ENCODE data around the gene PABPN1L. TPM values are rescaled to one million over a fixed set of nuclear protein-coding genes. Genes with fewer than 3 reads are reported as not detected.

The PABPN1L gene
- total and polyA plus RNA-seq, 2 of the 13 experiments (the other 11 are each of a cell fraction or from before 2014, with no cell fraction given) = not detected

DNA sequence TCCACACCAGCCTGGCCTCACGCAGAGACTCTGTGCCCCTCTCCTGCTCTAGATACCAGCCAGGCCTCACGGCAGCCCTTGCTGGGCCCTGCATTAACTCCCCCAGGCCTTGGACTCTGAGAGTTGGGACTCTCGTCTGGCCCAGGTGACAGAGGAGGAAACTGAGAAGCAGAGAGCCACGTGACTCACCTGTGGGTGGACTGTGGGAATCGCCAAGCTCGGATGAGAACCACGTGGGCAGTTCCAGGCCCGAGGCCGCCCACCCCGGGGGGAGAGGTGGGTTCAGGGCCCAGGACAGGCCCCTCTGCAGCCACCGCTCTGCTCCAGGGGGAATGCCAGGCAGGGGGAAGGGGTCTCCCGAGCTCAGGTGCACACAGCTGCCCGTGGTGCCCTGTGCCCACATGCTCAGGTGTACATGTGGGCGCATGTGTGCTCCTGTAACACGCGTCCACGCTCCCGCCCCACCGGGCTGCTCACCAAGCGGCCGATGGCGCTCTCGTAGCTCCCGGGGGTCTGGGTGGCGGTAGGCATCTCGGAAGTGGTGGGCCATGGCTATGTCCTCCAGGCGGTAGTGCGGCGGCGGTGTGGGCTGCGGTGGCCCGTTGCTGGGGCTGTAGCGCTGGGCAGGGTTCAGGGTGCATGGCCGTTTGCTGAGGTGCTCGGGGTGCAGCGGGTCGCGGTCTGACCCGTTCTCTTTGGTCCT is 18.3 kb upstream of the PABPN1L start:
- BruUV-seq (replicated peaks) = no TSS peak
- 60% methylated on average over 30 of the region's 39 CpGs for WGBS (ENCODE audit: low lambda C conversion rate)
- CTCF ChIA-PET (ENCODE audit: low intra/inter-chr PET ratio, low total read pairs) = no interaction called here
- TF ChIP-seq, protein P1, sequence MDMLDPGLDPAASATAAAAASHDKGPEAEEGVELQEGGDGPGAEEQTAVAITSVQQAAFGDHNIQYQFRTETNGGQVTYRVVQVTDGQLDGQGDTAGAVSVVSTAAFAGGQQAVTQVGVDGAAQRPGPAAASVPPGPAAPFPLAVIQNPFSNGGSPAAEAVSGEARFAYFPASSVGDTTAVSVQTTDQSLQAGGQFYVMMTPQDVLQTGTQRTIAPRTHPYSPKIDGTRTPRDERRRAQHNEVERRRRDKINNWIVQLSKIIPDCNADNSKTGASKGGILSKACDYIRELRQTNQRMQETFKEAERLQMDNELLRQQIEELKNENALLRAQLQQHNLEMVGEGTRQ (IDR thresholded peaks at IDR 0.05; ENCODE audit: low read depth, low read length) = peak; percentile 28; the same call in 1 of the 2 replicates
- TF ChIP-seq, protein P1 (CRISPR knock-in tag; IDR thresholded peaks at IDR 0.05; ENCODE audit: borderline replicate concordance) = no peak
- TF ChIP-seq PCBP1 (IDR thresholded peaks at IDR 0.05; ENCODE audit: borderline replicate concordance, low read depth, low read length) (0 out of 2 replicates have a peak, but pooled peaks have one; percentile 11), KDM2A (CRISPR knock-in tag; IDR thresholded peaks at IDR 0.05; ENCODE audit: borderline replicate concordance, low read depth) (no peak), ZNF441 (CRISPR knock-in tag; IDR thresholded peaks at IDR 0.05; ENCODE audit: borderline replicate concordance) (no peak)
- TF ChIP-seq, protein P2, sequence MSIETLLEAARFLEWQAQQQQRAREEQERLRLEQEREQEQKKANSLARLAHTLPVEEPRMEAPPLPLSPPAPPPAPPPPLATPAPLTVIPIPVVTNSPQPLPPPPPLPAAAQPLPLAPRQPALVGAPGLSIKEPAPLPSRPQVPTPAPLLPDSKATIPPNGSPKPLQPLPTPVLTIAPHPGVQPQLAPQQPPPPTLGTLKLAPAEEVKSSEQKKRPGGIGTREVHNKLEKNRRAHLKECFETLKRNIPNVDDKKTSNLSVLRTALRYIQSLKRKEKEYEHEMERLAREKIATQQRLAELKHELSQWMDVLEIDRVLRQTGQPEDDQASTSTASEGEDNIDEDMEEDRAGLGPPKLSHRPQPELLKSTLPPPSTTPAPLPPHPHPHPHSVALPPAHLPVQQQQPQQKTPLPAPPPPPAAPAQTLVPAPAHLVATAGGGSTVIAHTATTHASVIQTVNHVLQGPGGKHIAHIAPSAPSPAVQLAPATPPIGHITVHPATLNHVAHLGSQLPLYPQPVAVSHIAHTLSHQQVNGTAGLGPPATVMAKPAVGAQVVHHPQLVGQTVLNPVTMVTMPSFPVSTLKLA (IDR thresholded peaks at IDR 0.05) = peak; percentile 93
- Histone ChIP-seq H3K4me3 (replicated peaks in 1 of 3; ENCODE audit: insufficient read depth in 1 of 3, low read depth in 2 of 3, low read length in 3 of 3) (no peak overlapping the region), H3K79me2 (ENCODE audit: insufficient read depth, low read length) (no peaks in the 10 kb centered on the region), H3K36me3 (replicated peaks in 1 of 2; ENCODE audit: control insufficient read depth in 1 of 2, insufficient read depth in 2 of 2, low read length in 2 of 2) (no peaks in the 10 kb centered on the region), H3K27ac (ENCODE audit: extremely low read length, insufficient read depth, low read length) (no peak overlapping the region), H4K20me1 (ENCODE audit: insufficient read depth, low read length) (peaks cover 14% of the 10 kb centered on the region; the same call in 1 of the 2 replicates), H3K4me1 (ENCODE audit: insufficient read depth, low read length) (peaks cover 20% of the 10 kb centered on the region), H3K27me3 (ENCODE audit: control insufficient read depth in 1 of 2, insufficient read depth in 2 of 2, low read length in 2 of 2) (peaks cover 37 to 94% of the 10 kb centered on the region in 2 experiments), H3K9me3 (ENCODE audit: low read length) (no peaks in the 10 kb centered on the region), H3K4me2 (ENCODE audit: low read depth, low read length) (no peak overlapping the region), H3K9ac (ENCODE audit: insufficient read depth, low read depth, low read length) (no peak overlapping the region), H2AFZ (ENCODE audit: low read length) (no peak overlapping the region)
- in situ Hi-C loops (cut with HindIII; ENCODE audit: extremely low pct_ligation_motif_present, low pct_unique_long_range_greater_than_20kb) = no loop called here
- DNase-seq (ENCODE audit: low spot score) = no peak
- POLR2A ChIA-PET = no interaction called here
- FAIRE-seq = no peak
- no peak for ATAC-seq
- intact Hi-C loops (cut with micrococcal nuclease; ENCODE audit: unreplicated experiment) = no loop called here

Measured in HepG2 (cell line).